T-helper 17 cell (primary cell): Measurements from ENCODE around the gene APP. TPM values are rescaled to one million over a fixed set of nuclear protein-coding genes. Genes with fewer than 3 reads are reported as not detected.

Experiments used
- ATAC-seq: fragments of 150-1000 bp; cut with Tn5 transposase; 2 replicates; pipeline ENCODE4 v1.10.0; 2021; ENCODE audit warnings: mild to moderate bottlenecking, moderate library complexity
- DNase-seq, 3 donors: peaks; one replicate each; pipeline versions ENCODE4 v3.0.0 to v3.0.0-alpha.2; 2020 to 2021
- H3K9me3 ChIP-seq: one replicate; pipeline ENCODE4 v1.7.0; 2013; ENCODE audit warnings: low read length, mild to moderate bottlenecking; ENCODE audit not compliant: control insufficient read depth, poor library complexity, severe bottlenecking
- H3K27ac Mint-ChIP-seq: one replicate; pipeline ENCODE4 v1.8.0; 2022; ENCODE audit warnings: mild to moderate bottlenecking, moderate library complexity, mixed read lengths
- H3K27me3 Mint-ChIP-seq: one replicate; pipeline ENCODE4 v1.8.0; 2022; ENCODE audit warnings: mixed read lengths
- H3K36me3 Mint-ChIP-seq: one replicate; pipeline ENCODE4 v1.8.0; 2022; ENCODE audit warnings: low read depth, mixed read lengths
- H3K4me1 Mint-ChIP-seq: one replicate; pipeline ENCODE4 v1.8.0; 2022; ENCODE audit warnings: mild to moderate bottlenecking, mixed read lengths
- H3K4me3 Mint-ChIP-seq: one replicate; pipeline ENCODE4 v1.8.0; 2022; ENCODE audit warnings: mild to moderate bottlenecking, moderate library complexity, mixed read lengths
- total RNA-seq, 4 donors: library from RNA in 2 of 4; stranded (reverse) in 2 of 4; gene quantifications; one replicate each; pipeline ENCODE4 v1.2.3 and lab custom pipeline; 2022 to 2026

Gene APP
- total RNA-seq, 2 donors from 2014 or later = 42.0 to 87.9 TPM

- H3K4me3 Mint-ChIP-seq = no peak overlapping the region
- H3K27me3 Mint-ChIP-seq = peaks cover 18% of the 10 kb centered on the region
- H3K36me3 Mint-ChIP-seq = no peaks in the 10 kb centered on the region
- H3K4me1 Mint-ChIP-seq = peaks cover 5% of the 10 kb centered on the region
- DNase-seq = no peak
- H3K9me3 ChIP-seq = no peaks in the 10 kb centered on the region
- ATAC-seq = no peak
- H3K27ac Mint-ChIP-seq = no peak overlapping the region
These were observed 308.5 kb downstream of the APP start for GRCh38 chr21:25862112-25862511.

GRCh38 chr21:25859235-25859929, 311.2 kb downstream of the APP start:
- no peak for ATAC-seq
- H3K36me3 Mint-ChIP-seq = no peaks in the 10 kb centered on the region
- H3K9me3 ChIP-seq = no peaks in the 10 kb centered on the region
- H3K4me1 Mint-ChIP-seq = peaks cover 2% of the 10 kb centered on the region
- peaks cover 18% of the 10 kb centered on the region for H3K27me3 Mint-ChIP-seq
- H3K4me3 Mint-ChIP-seq = no peak overlapping the region
- no peak for DNase-seq
- no peak overlapping the region for H3K27ac Mint-ChIP-seq

GRCh38 chr21:25858325-25858724, 312.2 kb downstream of the APP start:
- no peak overlapping the region for H3K27ac Mint-ChIP-seq

GRCh38 chr21:25857308-25858074, 313.1 kb downstream of the APP start:
- ATAC-seq (no peak), DNase-seq (no peak)
- H3K4me1 Mint-ChIP-seq = peaks cover 1% of the 10 kb centered on the region
- no peaks in the 10 kb centered on the region for H3K9me3 ChIP-seq
- H3K27me3 Mint-ChIP-seq = peaks cover 30% of the 10 kb centered on the region
- H3K27ac Mint-ChIP-seq = no peak overlapping the region
- no peak overlapping the region for H3K4me3 Mint-ChIP-seq
- no peaks in the 10 kb centered on the region for H3K36me3 Mint-ChIP-seq

More at GRCh38 chr21:25858325-25858724, 312.2 kb downstream of the APP start:
- Mint-ChIP-seq H3K36me3 (no peaks in the 10 kb centered on the region), H3K4me1 (peaks cover 2% of the 10 kb centered on the region), H3K4me3 (no peak overlapping the region), H3K27me3 (peaks cover 25% of the 10 kb centered on the region)
- DNase-seq (no peak), ATAC-seq (no peak)
- H3K9me3 ChIP-seq = no peaks in the 10 kb centered on the region

- H3K9me3 ChIP-seq = no peaks in the 10 kb centered on the region
- Mint-ChIP-seq H3K4me3 (no peak overlapping the region), H3K27ac (no peak overlapping the region), H3K4me1 (no peaks in the 10 kb centered on the region), H3K27me3 (peaks cover 37% of the 10 kb centered on the region), H3K36me3 (no peaks in the 10 kb centered on the region)
- ATAC-seq = no peak
- DNase-seq = no peak
These were observed 315.0 kb downstream of the APP start for GRCh38 chr21:25855576-25855975.

GRCh38 chr21:25850126-25850842, 320.3 kb downstream of the APP start:
- Mint-ChIP-seq H3K27ac (peak overlapping the region; percentile 19), H3K4me1 (no peaks in the 10 kb centered on the region), H3K36me3 (peaks cover 3% of the 10 kb centered on the region), H3K4me3 (no peak overlapping the region), H3K27me3 (peaks cover 27% of the 10 kb centered on the region)
- no peak for ATAC-seq
- no peak for DNase-seq
- H3K9me3 ChIP-seq = no peaks in the 10 kb centered on the region

- H3K9me3 ChIP-seq = no peaks in the 10 kb centered on the region
- H3K36me3 Mint-ChIP-seq = peaks cover 3% of the 10 kb centered on the region
- H3K27ac Mint-ChIP-seq = no peak overlapping the region
- no peak for DNase-seq
- peaks cover 25% of the 10 kb centered on the region for H3K27me3 Mint-ChIP-seq
- no peak overlapping the region for H3K4me3 Mint-ChIP-seq
- H3K4me1 Mint-ChIP-seq = no peaks in the 10 kb centered on the region
- ATAC-seq = no peak
These were observed 322.3 kb downstream of the APP start for GRCh38 chr21:25848309-25848708.

GRCh38 chr21:25845729-25846256, 324.8 kb downstream of the APP start:
- H3K27ac Mint-ChIP-seq = no peak overlapping the region
- ATAC-seq (no peak), DNase-seq (no peak)
- peaks cover 24% of the 10 kb centered on the region for H3K27me3 Mint-ChIP-seq
- no peak overlapping the region for H3K4me3 Mint-ChIP-seq
- H3K4me1 Mint-ChIP-seq = no peaks in the 10 kb centered on the region
- H3K36me3 Mint-ChIP-seq = peaks cover 3% of the 10 kb centered on the region
- no peaks in the 10 kb centered on the region for H3K9me3 ChIP-seq

GRCh38 chr21:25842925-25843324, 327.6 kb downstream of the APP start:
- Mint-ChIP-seq H3K4me3 (no peak overlapping the region), H3K4me1 (no peaks in the 10 kb centered on the region), H3K27me3 (peaks cover 23% of the 10 kb centered on the region), H3K27ac (no peak overlapping the region), H3K36me3 (peaks cover under 1% of the 10 kb centered on the region)
- DNase-seq = no peak
- no peaks in the 10 kb centered on the region for H3K9me3 ChIP-seq
- no peak for ATAC-seq

- Mint-ChIP-seq H3K4me3 (no peak overlapping the region), H3K4me1 (no peaks in the 10 kb centered on the region), H3K27me3 (peaks cover 15% of the 10 kb centered on the region), H3K36me3 (no peaks in the 10 kb centered on the region), H3K27ac (no peak overlapping the region)
- ATAC-seq (no peak), DNase-seq (no peak)
- no peaks in the 10 kb centered on the region for H3K9me3 ChIP-seq
These were observed 331.8 kb downstream of the APP start for GRCh38 chr21:25838809-25839208.

GRCh38 chr21:25837533-25838265, 332.9 kb downstream of the APP start:
- DNase-seq (no peak), ATAC-seq (no peak)
- Mint-ChIP-seq H3K27me3 (peaks cover 9% of the 10 kb centered on the region), H3K4me3 (no peak overlapping the region), H3K27ac (no peak overlapping the region), H3K36me3 (no peaks in the 10 kb centered on the region), H3K4me1 (no peaks in the 10 kb centered on the region)
- no peaks in the 10 kb centered on the region for H3K9me3 ChIP-seq

GRCh38 chr21:25836396-25836795, 334.2 kb downstream of the APP start:
- Mint-ChIP-seq H3K27me3 (peaks cover 4% of the 10 kb centered on the region), H3K4me1 (no peaks in the 10 kb centered on the region), H3K4me3 (no peak overlapping the region), H3K27ac (no peak overlapping the region), H3K36me3 (no peaks in the 10 kb centered on the region)
- DNase-seq = no peak
- H3K9me3 ChIP-seq = no peaks in the 10 kb centered on the region
- ATAC-seq = no peak

GRCh38 chr21:25834381-25834780, 336.2 kb downstream of the APP start:
- H3K9me3 ChIP-seq = no peaks in the 10 kb centered on the region
- H3K36me3 Mint-ChIP-seq = no peaks in the 10 kb centered on the region
- no peak overlapping the region for H3K27ac Mint-ChIP-seq
- peaks cover 4% of the 10 kb centered on the region for H3K27me3 Mint-ChIP-seq
- no peak for DNase-seq
- ATAC-seq = no peak
- no peak overlapping the region for H3K4me3 Mint-ChIP-seq
- no peaks in the 10 kb centered on the region for H3K4me1 Mint-ChIP-seq
